Measurements from ENCODE around the gene PADI2. TPM values are rescaled to one million over a fixed set of nuclear protein-coding genes. Genes with fewer than 3 reads are reported as not detected.
A peak's percentile ranks its signal among the peaks of the same experiment; 100 is the strongest.

PADI2 gene
- total RNA-seq, 6 donors from 2014 or later, result 1.9 to 25.2 (median 4.9) TPM

DNA sequence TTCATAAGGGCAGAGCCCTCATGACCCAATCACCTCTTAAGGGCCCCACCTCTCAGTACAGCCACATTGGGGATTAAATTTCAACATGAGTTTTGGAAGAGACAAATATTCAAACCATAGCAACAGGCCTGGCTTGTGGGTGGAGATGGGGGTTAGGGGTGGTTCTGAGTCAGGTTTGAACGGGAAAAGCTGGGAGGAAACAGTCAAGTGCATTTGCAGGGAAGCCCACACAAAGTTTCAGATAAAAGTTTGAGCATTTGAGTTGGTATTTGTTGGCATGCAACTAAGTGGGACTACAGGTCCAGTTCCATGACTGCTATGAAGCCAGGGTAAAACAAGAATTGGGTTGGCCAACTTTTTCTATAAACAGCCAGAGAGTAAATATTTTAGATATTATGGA is 21.0 kb upstream of the PADI2 start:
- no peak for ATAC-seq (ENCODE audit: low FRiP score in 2 of 2)
- H3K36me3 ChIP-seq, result no peaks in the 10 kb centered on the region
- DNase-seq, result no peak
- no peaks in the 10 kb centered on the region for H3K27me3 ChIP-seq
- TF ChIP-seq POLR2AphosphoS5 (IDR thresholded peaks at IDR 0.05) (no peak), POLR2A (IDR thresholded peaks at IDR 0.05) (no peak), EP300 (IDR thresholded peaks at IDR 0.05) (no peak)
- TF ChIP-seq, protein P1, sequence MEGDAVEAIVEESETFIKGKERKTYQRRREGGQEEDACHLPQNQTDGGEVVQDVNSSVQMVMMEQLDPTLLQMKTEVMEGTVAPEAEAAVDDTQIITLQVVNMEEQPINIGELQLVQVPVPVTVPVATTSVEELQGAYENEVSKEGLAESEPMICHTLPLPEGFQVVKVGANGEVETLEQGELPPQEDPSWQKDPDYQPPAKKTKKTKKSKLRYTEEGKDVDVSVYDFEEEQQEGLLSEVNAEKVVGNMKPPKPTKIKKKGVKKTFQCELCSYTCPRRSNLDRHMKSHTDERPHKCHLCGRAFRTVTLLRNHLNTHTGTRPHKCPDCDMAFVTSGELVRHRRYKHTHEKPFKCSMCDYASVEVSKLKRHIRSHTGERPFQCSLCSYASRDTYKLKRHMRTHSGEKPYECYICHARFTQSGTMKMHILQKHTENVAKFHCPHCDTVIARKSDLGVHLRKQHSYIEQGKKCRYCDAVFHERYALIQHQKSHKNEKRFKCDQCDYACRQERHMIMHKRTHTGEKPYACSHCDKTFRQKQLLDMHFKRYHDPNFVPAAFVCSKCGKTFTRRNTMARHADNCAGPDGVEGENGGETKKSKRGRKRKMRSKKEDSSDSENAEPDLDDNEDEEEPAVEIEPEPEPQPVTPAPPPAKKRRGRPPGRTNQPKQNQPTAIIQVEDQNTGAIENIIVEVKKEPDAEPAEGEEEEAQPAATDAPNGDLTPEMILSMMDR (IDR thresholded peaks at IDR 0.05), result no peak
- no peaks in the 10 kb centered on the region for H3K9me3 ChIP-seq
- H3K27ac ChIP-seq, result no peak overlapping the region
- no peaks in the 10 kb centered on the region for H3K4me1 ChIP-seq
- H3K4me3 ChIP-seq, result no peak overlapping the region
- 30 to 50% methylated on average over 1 of the region's 1 CpG for WGBS, 2 donors

DNA sequence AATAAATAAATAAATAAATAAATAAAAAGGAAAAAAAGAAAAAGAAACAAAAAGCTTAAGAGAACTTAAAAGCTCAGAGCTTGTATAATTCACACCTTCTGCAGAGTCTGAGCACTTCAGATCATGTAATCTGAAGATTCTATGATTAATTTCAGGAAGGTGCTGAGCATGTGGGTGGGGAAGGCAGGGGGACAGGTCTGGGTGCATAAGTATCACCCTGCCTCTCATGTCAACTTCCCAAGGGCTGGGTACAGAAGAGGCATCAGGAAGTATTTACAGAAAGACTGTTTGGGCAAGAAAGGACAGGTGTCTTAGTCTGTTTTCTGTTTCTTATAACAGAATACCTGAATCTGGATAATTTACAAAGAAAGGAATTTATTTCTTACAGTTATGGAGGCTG is 20.4 kb upstream of the PADI2 start:
- ATAC-seq (ENCODE audit: low FRiP score in 2 of 2) (no peak), DNase-seq (no peak)
- no peak overlapping the region for H3K27ac ChIP-seq
- H3K4me3 ChIP-seq, result no peak overlapping the region
- H3K4me1 ChIP-seq, result no peaks in the 10 kb centered on the region
- no peaks in the 10 kb centered on the region for H3K9me3 ChIP-seq
- H3K27me3 ChIP-seq, result no peaks in the 10 kb centered on the region
- H3K36me3 ChIP-seq, result no peaks in the 10 kb centered on the region
- TF ChIP-seq POLR2AphosphoS5 (IDR thresholded peaks at IDR 0.05) (no peak), EP300 (IDR thresholded peaks at IDR 0.05) (no peak), POLR2A (IDR thresholded peaks at IDR 0.05) (no peak)
- TF ChIP-seq, protein P1 (IDR thresholded peaks at IDR 0.05), result no peak

DNA sequence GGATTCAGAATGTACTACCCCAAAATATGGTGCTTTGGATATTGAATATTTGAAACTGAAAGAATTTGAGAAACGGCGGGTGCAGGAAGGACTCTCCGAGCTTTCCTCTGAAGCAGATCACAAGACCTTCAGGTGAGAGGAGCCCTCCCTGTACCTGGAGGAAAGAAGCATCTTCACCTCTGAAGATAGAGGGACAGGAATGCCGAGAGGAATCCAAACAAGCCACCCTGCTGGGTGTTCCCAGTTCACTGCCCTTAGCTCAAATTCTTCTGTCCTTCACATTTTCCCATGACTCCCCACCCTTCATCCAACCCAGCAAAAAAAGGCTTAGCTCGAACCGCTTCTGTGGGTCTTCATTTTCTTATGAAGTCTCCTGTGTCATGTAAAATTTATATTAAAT is 18.2 kb upstream of the PADI2 start:
- no peaks in the 10 kb centered on the region for H3K27me3 ChIP-seq
- WGBS, 2 donors, result 49 to 55% methylated on average over 6 of the region's 6 CpGs
- DNase-seq (no peak), ATAC-seq (ENCODE audit: low FRiP score in 2 of 2) (no peak)
- H3K4me3 ChIP-seq, result no peak overlapping the region
- H3K27ac ChIP-seq, result no peak overlapping the region
- H3K4me1 ChIP-seq, result no peaks in the 10 kb centered on the region
- TF ChIP-seq POLR2AphosphoS5 (IDR thresholded peaks at IDR 0.05) (no peak), EP300 (IDR thresholded peaks at IDR 0.05) (no peak), POLR2A (IDR thresholded peaks at IDR 0.05) (no peak)
- TF ChIP-seq, protein P1 (IDR thresholded peaks at IDR 0.05), result no peak
- no peaks in the 10 kb centered on the region for H3K9me3 ChIP-seq
- no peaks in the 10 kb centered on the region for H3K36me3 ChIP-seq

- H3K27me3 ChIP-seq, result no peaks in the 10 kb centered on the region
- H3K27ac ChIP-seq, result no peak overlapping the region
- no peaks in the 10 kb centered on the region for H3K36me3 ChIP-seq
- no peak for ATAC-seq (ENCODE audit: low FRiP score in 2 of 2)
- H3K4me1 ChIP-seq, result no peaks in the 10 kb centered on the region
- H3K9me3 ChIP-seq, result no peaks in the 10 kb centered on the region
- WGBS, 2 donors, result 87 to 91% methylated on average over 8 of the region's 8 CpGs
- peak in 1 of 2 donors; percentile 37 for DNase-seq
- H3K4me3 ChIP-seq, result no peak overlapping the region
- TF ChIP-seq POLR2A (IDR thresholded peaks at IDR 0.05), result no peak
These were observed 17.7 kb upstream of the PADI2 start for GRCh38 chr1:17136936-17137335.

GRCh38 chr1:17136145-17136544 is 16.9 kb upstream of the PADI2 start:
- WGBS, 2 donors, result 84% methylated on average over 12 to 13 of the region's 13 CpGs
- no peak overlapping the region for H3K27ac ChIP-seq
- no peak for DNase-seq
- no peak overlapping the region for H3K4me3 ChIP-seq
- ATAC-seq (ENCODE audit: low FRiP score in 2 of 2), result peak in 1 of 2 donors; percentile 15
- H3K27me3 ChIP-seq, result no peaks in the 10 kb centered on the region
- H3K36me3 ChIP-seq, result no peaks in the 10 kb centered on the region
- TF ChIP-seq POLR2A (IDR thresholded peaks at IDR 0.05), result no peak
- no peak for TF ChIP-seq EP300 (IDR thresholded peaks at IDR 0.05)
- no peak for TF ChIP-seq POLR2AphosphoS5 (IDR thresholded peaks at IDR 0.05)
- TF ChIP-seq, protein P1 (IDR thresholded peaks at IDR 0.05), result no peak
- no peaks in the 10 kb centered on the region for H3K9me3 ChIP-seq
- H3K4me1 ChIP-seq, result no peaks in the 10 kb centered on the region

Data from upper lobe of left lung (tissue), 6 donors.